K562 (cell line): ENCODE measurements around the gene TCAP. TPM values are rescaled to one million over a fixed set of nuclear protein-coding genes. Genes with fewer than 3 reads are reported as not detected.

Experiments
- ATAC-seq: fragments of 200-7000 bp; cut with Tn5 transposase; 3 replicates; pipeline ENCODE4 v1.9.1; 2020; ENCODE audit warnings: moderate library complexity
- BruUV-seq: library from RNA; stranded (reverse); fragments of 400-500 nt; replicated peaks from 2 replicates; lab custom pipeline; 2021; lab: Mats Ljungman, UMichigan
- CTCF ChIA-PET: fragments of 300-600 bp; formaldehyde crosslinking; extraction: SDS; loops from one replicate; lab custom pipeline; 2021; ENCODE audit warnings: low intra/inter-chr PET ratio; lab: Yijun Ruan, JAX
- POLR2A ChIA-PET: fragments of 300-600, 350-650 bp; sonication (Branson Sonifier 250); formaldehyde crosslinking; extraction: SDS; loops from one replicate; lab custom pipeline; 2021; ENCODE audit warnings: antibody characterized with exemption, inconsistent platforms; lab: Yijun Ruan, JAX
- DNase-seq, 4 experiments: peaks; one replicate each; pipeline versions ENCODE4 v3.0.0 to v3.0.0-alpha.2; 2011 to 2018; ENCODE audit warnings: low spot score in 3 of 4, mixed read lengths in 3 of 4; ENCODE audit errors: extremely low read depth in 1 of 4
- FAIRE-seq: peaks from 2 replicates; lab custom pipeline; 2011; peaks lifted over from hg19 to GRCh38; lab: Jason Lieb, UNC
- H2AFZ ChIP-seq: 2 replicates; pipeline ENCODE4 v1.6.0; 2011; ENCODE audit warnings: low read depth, low read length, control low read depth, inconsistent platforms
- H3K27ac ChIP-seq: fragments of 200-600 bp; 3 replicates; pipeline ENCODE4 v1.8.0; 2011; ENCODE audit warnings: low read depth, mild to moderate bottlenecking, control low read depth, inconsistent platforms, low read length, moderate library complexity, mixed read lengths; ENCODE audit errors: extremely low read depth
- H3K27me3 ChIP-seq, 2 experiments: fragments of 300-600 bp in 1 of 2; 2 replicates in 1 of 2; 3 replicates in 1 of 2; pipeline versions ENCODE4 v1.6.0 to v1.8.0; 2011; ENCODE audit warnings: inconsistent platforms in 2 of 2, low read length in 2 of 2, mild to moderate bottlenecking in 1 of 2, mixed read lengths in 1 of 2, moderate library complexity in 1 of 2; ENCODE audit not compliant: control insufficient read depth in 2 of 2, insufficient read depth in 2 of 2
- H3K36me3 ChIP-seq: fragments of 300-600 bp; 3 replicates; pipeline ENCODE4 v1.8.0; 2011; ENCODE audit warnings: mild to moderate bottlenecking, low read length, inconsistent platforms; ENCODE audit not compliant: control insufficient read depth, insufficient read depth
- H3K4me1 ChIP-seq, 2 experiments: fragments of 200-600 bp in 1 of 2; replicated peaks in 1 of 2; 2 replicates in 1 of 2; 3 replicates in 1 of 2; pipeline versions ENCODE4 v1.5.1 to v1.8.0; 2011; ENCODE audit warnings: inconsistent platforms in 2 of 2, low read length in 2 of 2, mild to moderate bottlenecking in 1 of 2, mixed read lengths in 1 of 2, moderate library complexity in 1 of 2; ENCODE audit not compliant: control insufficient read depth in 2 of 2, insufficient read depth in 2 of 2
- H3K4me2 ChIP-seq: 2 replicates; pipeline ENCODE4 v1.6.1; 2011; ENCODE audit warnings: low read length, control low read depth, inconsistent platforms, mixed read lengths; ENCODE audit not compliant: insufficient read depth
- H3K4me3 ChIP-seq: fragments of 200-600 bp; sonication (generic), shearing (Covaris generic); 2 replicates; pipeline ENCODE4 v1.5.1; 2016; ENCODE audit warnings: control low read depth, inconsistent platforms
- H3K79me2 ChIP-seq: fragments of 200-600 bp; 3 replicates; pipeline ENCODE4 v1.8.0; 2011; ENCODE audit warnings: low read length, inconsistent platforms; ENCODE audit not compliant: control insufficient read depth, insufficient read depth
- H3K9ac ChIP-seq, 2 experiments: 2 replicates each; pipeline versions ENCODE4 v1.6.0 to v1.6.1; 2011; ENCODE audit warnings: low read depth in 2 of 2, low read length in 2 of 2, control low read depth in 1 of 2, inconsistent platforms in 1 of 2, mild to moderate bottlenecking in 1 of 2, mixed read lengths in 1 of 2; ENCODE audit not compliant: insufficient read depth in 1 of 2
- H3K9me1 ChIP-seq: one replicate; pipeline ENCODE4 v1.6.0; 2011; ENCODE audit warnings: inconsistent platforms, mild to moderate bottlenecking, low read length, moderate library complexity; ENCODE audit not compliant: control insufficient read depth, insufficient read depth
- H3K9me3 ChIP-seq: replicated peaks from 2 replicates; pipeline ENCODE4 v1.5.1; 2011; ENCODE audit warnings: low read depth, low read length, inconsistent platforms; ENCODE audit not compliant: control insufficient read depth, insufficient read depth
- H4K20me1 ChIP-seq: replicated peaks from 2 replicates; pipeline ENCODE4 v1.6.1; 2011; ENCODE audit warnings: low read length, inconsistent platforms, mixed read lengths; ENCODE audit not compliant: control insufficient read depth, insufficient read depth
- ATF1 ChIP-seq, 2 experiments: fragments of 450-650 bp in 1 of 2; IDR thresholded peaks; 2 replicates each; pipeline ENCODE4 v1.6.1; 2016; ENCODE audit warnings: missing compliant biosample characterization in 1 of 2, missing genetic modification characterization in 1 of 2
- CBX2 ChIP-seq: fragments of 200-600 bp; sonication (generic); IDR thresholded peaks from one replicate; pipeline ENCODE4 v1.6.1; 2012; ENCODE audit warnings: mild to moderate bottlenecking, low read length, inconsistent platforms; ENCODE audit not compliant: insufficient read depth, poor library complexity, severe bottlenecking
- CEBPG ChIP-seq, 3 experiments: fragments of 200-800 bp in 1 of 3; sonication (Bioruptor generic) in 1 of 3; sonication (generic) in 1 of 3; formaldehyde crosslinking in 1 of 3; IDR thresholded peaks in 2 of 3; conservative IDR thresholded peaks in 1 of 3; 2 replicates each; pipeline versions ENCODE4 v1.6.1 to v1.8.0; 2016 to 2022; ENCODE audit warnings: missing compliant biosample characterization in 2 of 3, missing genetic modification characterization in 2 of 3, mild to moderate bottlenecking in 1 of 3, missing genetic modification reagents in 1 of 3
- POLR2B ChIP-seq: fragments of 450-650 bp; IDR thresholded peaks from 2 replicates; pipeline ENCODE4 v1.6.1; 2018; ENCODE audit warnings: low read depth; ENCODE audit not compliant: partially characterized antibody
- SIN3A ChIP-seq, 2 experiments: fragments of 150-350 bp in 1 of 2; IDR thresholded peaks; 2 replicates each; pipeline ENCODE4 v1.6.1; 2011 to 2016; ENCODE audit warnings: borderline replicate concordance in 2 of 2, low read depth in 2 of 2, low read length in 2 of 2, mild to moderate bottlenecking in 2 of 2, moderate library complexity in 2 of 2; ENCODE audit not compliant: control insufficient read depth in 1 of 2
- TEAD2 ChIP-seq: fragments of 450-650 bp; IDR thresholded peaks from 2 replicates; pipeline ENCODE4 v1.6.1; 2016; ENCODE audit warnings: missing genetic modification characterization, control low read depth, missing compliant biosample characterization
- WHSC1 ChIP-seq: IDR thresholded peaks from one replicate; pipeline ENCODE4 v1.6.1; 2012; ENCODE audit warnings: low read length, control low read depth, inconsistent platforms
- ZFX ChIP-seq: sonication (generic); formaldehyde crosslinking; IDR thresholded peaks from 2 replicates; pipeline ENCODE4 v1.8.0; 2022; ENCODE audit warnings: mild to moderate bottlenecking, missing genetic modification reagents, moderate library complexity
- WGBS: fragments of 100-300 bp; shearing (Covaris generic); methylation state at CpG from one replicate; pipeline ENCODE4 v1.1.6; 2016; ENCODE audit warnings: low coverage, mixed read lengths; ENCODE audit not compliant: insufficient coverage; ENCODE audit errors: missing lambda C conversion rate; 5-methylcytosine and 5-hydroxymethylcytosine counted together
- in situ Hi-C: fragments of 300-500 bp; cut with MboI; formaldehyde crosslinking; loops from 4 replicates; pipeline ENCODE4 v1.15.0; 2018; ENCODE audit warnings: inconsistent platforms, mixed read lengths
- intact Hi-C: fragments of 100-400 bp; cut with micrococcal nuclease; formaldehyde crosslinking; loops from 2 replicates; pipeline ENCODE4 v1.14.2; 2022
- polyA plus RNA-seq, 8 experiments: library from polyadenylated mRNA; depleted of rRNA in 4 of 8; stranded (reverse) in 5 of 8; unstranded in 3 of 8; fragments of >200 nt; fragmentation: Nextera tagmentation in 2 of 8; fragmentation: Illumina TruSeq in 1 of 8; extraction: Ambion mirVana in 2 of 8; extraction: Trizol in 1 of 8; gene quantifications; 2 replicates each; pipeline versions ENCODE4 v1.2.1 to v1.2.3, GENCODE V29; 2011 to 2014; ENCODE audit warnings: inconsistent platforms in 1 of 8, missing spikeins in 1 of 8
- total RNA-seq, 7 experiments: library from RNA; depleted of rRNA in 6 of 7; stranded (reverse); fragments of >200 nt in 6 of 7; fragmentation: Illumina TruSeq in 2 of 7; extraction: Trizol in 2 of 7; gene quantifications; 2 replicates each; pipeline versions ENCODE4 v1.2.1 to v1.2.3, GENCODE V29; 2011 to 2021; ENCODE audit warnings: low replicate concordance in 1 of 7
- TF ChIP-seq, protein P1 (sequence below), 2 experiments: fragments of 150-350 bp in 1 of 2; IDR thresholded peaks; 2 replicates each; pipeline ENCODE4 v1.6.1; 2012 to 2016; ENCODE audit warnings: low read depth in 2 of 2, low read length in 2 of 2, mild to moderate bottlenecking in 1 of 2, moderate library complexity in 1 of 2
- TF ChIP-seq, protein P2 (sequence below): sonication (generic); formaldehyde crosslinking; IDR thresholded peaks from 2 replicates; pipeline ENCODE4 v1.8.0; 2022; ENCODE audit warnings: mild to moderate bottlenecking, missing genetic modification reagents

Gene TCAP
- total and polyA plus RNA-seq, 9 of the 15 experiments (the other 6 are each of a cell fraction or from before 2014, with no cell fraction given), result 0.33 to 1.4 (median 0.82) TPM; not detected in 2

DNA sequence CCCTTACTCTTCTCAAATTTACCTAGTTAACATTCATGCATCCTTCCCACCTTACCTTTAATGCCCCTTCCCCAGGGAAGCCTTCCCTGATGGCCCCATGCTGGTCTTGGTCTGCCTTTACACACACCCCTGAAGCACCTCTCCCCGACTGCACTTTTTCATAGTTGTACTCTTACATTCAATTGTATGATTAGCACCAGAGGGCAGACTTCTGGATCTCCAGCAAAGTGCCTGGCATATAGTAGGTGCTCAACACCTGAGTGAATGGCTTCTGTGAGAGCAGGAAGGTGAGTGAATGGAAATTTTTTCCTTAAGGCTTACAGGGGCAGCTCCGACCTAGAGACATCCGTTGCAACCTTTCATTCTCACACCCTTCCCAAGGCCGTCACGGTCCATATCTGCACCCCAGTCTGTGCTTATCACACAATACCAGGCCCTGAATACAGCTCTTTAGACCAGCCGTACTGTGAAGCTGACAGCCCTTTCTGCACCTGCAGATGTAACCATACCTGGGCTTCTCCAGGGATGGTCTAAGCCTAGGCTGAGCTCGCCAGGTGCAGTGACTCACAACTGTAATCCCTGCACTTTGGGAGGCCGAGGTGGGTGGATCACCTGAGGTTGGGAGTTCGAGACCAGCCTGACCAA lies 18.3 kb downstream of the TCAP start:
- no peaks in the 10 kb centered on the region for H3K36me3 ChIP-seq
- no peaks in the 10 kb centered on the region for H3K9me3 ChIP-seq
- ChIA-PET POLR2A (interaction anchor here (0.6 to 1.4 kb wide), 4 partner anchors 8 to 139 kb away, joined by 3 to 6 read pairs (median 4); no protein-coding TSS in a partner anchor), CTCF (no interaction called here)
- no peak overlapping the region for H3K27ac ChIP-seq
- no peaks in the 10 kb centered on the region for H3K9me1 ChIP-seq
- ATAC-seq (peak; percentile 52), FAIRE-seq (peak; percentile 85), DNase-seq (peak in 2 of 4 experiments; percentile 75 to 78)
- no peaks in the 10 kb centered on the region for H3K27me3 ChIP-seq
- H3K4me2 ChIP-seq, result peak overlapping the region; percentile 49
- peak overlapping the region; percentile 51; the same call in 1 of the 2 replicates for H2AFZ ChIP-seq
- H3K79me2 ChIP-seq, result peaks cover under 1% of the 10 kb centered on the region; the same call in 2 of the 3 replicates
- 16% methylated on average over 9 of the region's 9 CpGs for WGBS
- BruUV-seq, result no TSS peak
- H4K20me1 ChIP-seq, result no peaks in the 10 kb centered on the region
- H3K4me3 ChIP-seq, result no peak overlapping the region
- peak overlapping the region; percentile 1 to 59; a peak in 1 of 4 replicates for H3K9ac ChIP-seq
- in situ Hi-C loops, result no loop called here
- H3K4me1 ChIP-seq, result peaks cover 21 to 23% of the 10 kb centered on the region in 2 experiments; a peak in 4 of 5 replicates
- intact Hi-C loops, result no loop called here
- TF ChIP-seq ATF1 (CRISPR knock-in tag; IDR thresholded peaks at IDR 0.05) (no peak), ATF1 (tag; IDR thresholded peaks at IDR 0.05) (no peak), ZFX (no peak), SIN3A (IDR thresholded peaks at IDR 0.05; ENCODE audit: borderline replicate concordance in 2 of 2, control insufficient read depth in 1 of 2, low read depth in 2 of 2, low read length in 2 of 2) (no peak), POLR2B (no peak), TEAD2 (tag) (no peak), CBX2 (no peak), CEBPG (CRISPR knock-in tag; IDR thresholded peaks at IDR 0.05) (no peak), CEBPG (tag; conservative IDR thresholded peaks at IDR 0.05 in 1 of 2, IDR thresholded peaks at IDR 0.05 in 1 of 2) (no peak), WHSC1 (no peak)
- TF ChIP-seq, protein P1, sequence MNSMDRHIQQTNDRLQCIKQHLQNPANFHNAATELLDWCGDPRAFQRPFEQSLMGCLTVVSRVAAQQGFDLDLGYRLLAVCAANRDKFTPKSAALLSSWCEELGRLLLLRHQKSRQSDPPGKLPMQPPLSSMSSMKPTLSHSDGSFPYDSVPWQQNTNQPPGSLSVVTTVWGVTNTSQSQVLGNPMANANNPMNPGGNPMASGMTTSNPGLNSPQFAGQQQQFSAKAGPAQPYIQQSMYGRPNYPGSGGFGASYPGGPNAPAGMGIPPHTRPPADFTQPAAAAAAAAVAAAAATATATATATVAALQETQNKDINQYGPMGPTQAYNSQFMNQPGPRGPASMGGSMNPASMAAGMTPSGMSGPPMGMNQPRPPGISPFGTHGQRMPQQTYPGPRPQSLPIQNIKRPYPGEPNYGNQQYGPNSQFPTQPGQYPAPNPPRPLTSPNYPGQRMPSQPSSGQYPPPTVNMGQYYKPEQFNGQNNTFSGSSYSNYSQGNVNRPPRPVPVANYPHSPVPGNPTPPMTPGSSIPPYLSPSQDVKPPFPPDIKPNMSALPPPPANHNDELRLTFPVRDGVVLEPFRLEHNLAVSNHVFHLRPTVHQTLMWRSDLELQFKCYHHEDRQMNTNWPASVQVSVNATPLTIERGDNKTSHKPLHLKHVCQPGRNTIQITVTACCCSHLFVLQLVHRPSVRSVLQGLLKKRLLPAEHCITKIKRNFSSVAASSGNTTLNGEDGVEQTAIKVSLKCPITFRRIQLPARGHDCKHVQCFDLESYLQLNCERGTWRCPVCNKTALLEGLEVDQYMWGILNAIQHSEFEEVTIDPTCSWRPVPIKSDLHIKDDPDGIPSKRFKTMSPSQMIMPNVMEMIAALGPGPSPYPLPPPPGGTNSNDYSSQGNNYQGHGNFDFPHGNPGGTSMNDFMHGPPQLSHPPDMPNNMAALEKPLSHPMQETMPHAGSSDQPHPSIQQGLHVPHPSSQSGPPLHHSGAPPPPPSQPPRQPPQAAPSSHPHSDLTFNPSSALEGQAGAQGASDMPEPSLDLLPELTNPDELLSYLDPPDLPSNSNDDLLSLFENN (IDR thresholded peaks at IDR 0.05; ENCODE audit: low read depth in 2 of 2, low read length in 2 of 2), result no peak
- TF ChIP-seq, protein P2, sequence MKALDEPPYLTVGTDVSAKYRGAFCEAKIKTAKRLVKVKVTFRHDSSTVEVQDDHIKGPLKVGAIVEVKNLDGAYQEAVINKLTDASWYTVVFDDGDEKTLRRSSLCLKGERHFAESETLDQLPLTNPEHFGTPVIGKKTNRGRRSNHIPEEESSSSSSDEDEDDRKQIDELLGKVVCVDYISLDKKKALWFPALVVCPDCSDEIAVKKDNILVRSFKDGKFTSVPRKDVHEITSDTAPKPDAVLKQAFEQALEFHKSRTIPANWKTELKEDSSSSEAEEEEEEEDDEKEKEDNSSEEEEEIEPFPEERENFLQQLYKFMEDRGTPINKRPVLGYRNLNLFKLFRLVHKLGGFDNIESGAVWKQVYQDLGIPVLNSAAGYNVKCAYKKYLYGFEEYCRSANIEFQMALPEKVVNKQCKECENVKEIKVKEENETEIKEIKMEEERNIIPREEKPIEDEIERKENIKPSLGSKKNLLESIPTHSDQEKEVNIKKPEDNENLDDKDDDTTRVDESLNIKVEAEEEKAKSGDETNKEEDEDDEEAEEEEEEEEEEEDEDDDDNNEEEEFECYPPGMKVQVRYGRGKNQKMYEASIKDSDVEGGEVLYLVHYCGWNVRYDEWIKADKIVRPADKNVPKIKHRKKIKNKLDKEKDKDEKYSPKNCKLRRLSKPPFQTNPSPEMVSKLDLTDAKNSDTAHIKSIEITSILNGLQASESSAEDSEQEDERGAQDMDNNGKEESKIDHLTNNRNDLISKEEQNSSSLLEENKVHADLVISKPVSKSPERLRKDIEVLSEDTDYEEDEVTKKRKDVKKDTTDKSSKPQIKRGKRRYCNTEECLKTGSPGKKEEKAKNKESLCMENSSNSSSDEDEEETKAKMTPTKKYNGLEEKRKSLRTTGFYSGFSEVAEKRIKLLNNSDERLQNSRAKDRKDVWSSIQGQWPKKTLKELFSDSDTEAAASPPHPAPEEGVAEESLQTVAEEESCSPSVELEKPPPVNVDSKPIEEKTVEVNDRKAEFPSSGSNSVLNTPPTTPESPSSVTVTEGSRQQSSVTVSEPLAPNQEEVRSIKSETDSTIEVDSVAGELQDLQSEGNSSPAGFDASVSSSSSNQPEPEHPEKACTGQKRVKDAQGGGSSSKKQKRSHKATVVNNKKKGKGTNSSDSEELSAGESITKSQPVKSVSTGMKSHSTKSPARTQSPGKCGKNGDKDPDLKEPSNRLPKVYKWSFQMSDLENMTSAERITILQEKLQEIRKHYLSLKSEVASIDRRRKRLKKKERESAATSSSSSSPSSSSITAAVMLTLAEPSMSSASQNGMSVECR (CRISPR knock-in tag), result no peak
